WTC11 (cell line): ENCODE data around the gene LSP1.

Source experiments
- MXD4 ChIP-seq: fragments of 250-450 bp; sonication (Bioruptor Pico); IDR thresholded peaks from 2 replicates; pipeline ENCODE4 v1.8.0; 2021; ENCODE audit warnings: mild to moderate bottlenecking, moderate library complexity, borderline replicate concordance
- ZNF317 ChIP-seq: sonication (generic); formaldehyde crosslinking; IDR thresholded peaks from 2 replicates; pipeline ENCODE4 v1.8.1; 2023; ENCODE audit warnings: low read depth, mild to moderate bottlenecking, moderate library complexity, missing genetic modification reagents, borderline replicate concordance
- TF ChIP-seq, protein P1 (sequence below): fragments of 200-600 bp; IDR thresholded peaks from 2 replicates; pipeline ENCODE4 v1.8.0; 2022; ENCODE audit warnings: antibody characterized with exemption
- TF ChIP-seq, protein P2 (sequence below): sonication (generic); formaldehyde crosslinking; IDR thresholded peaks from 2 replicates; pipeline ENCODE4 v1.8.1; 2023; ENCODE audit warnings: mild to moderate bottlenecking, missing genetic modification reagents, borderline replicate concordance

DNA sequence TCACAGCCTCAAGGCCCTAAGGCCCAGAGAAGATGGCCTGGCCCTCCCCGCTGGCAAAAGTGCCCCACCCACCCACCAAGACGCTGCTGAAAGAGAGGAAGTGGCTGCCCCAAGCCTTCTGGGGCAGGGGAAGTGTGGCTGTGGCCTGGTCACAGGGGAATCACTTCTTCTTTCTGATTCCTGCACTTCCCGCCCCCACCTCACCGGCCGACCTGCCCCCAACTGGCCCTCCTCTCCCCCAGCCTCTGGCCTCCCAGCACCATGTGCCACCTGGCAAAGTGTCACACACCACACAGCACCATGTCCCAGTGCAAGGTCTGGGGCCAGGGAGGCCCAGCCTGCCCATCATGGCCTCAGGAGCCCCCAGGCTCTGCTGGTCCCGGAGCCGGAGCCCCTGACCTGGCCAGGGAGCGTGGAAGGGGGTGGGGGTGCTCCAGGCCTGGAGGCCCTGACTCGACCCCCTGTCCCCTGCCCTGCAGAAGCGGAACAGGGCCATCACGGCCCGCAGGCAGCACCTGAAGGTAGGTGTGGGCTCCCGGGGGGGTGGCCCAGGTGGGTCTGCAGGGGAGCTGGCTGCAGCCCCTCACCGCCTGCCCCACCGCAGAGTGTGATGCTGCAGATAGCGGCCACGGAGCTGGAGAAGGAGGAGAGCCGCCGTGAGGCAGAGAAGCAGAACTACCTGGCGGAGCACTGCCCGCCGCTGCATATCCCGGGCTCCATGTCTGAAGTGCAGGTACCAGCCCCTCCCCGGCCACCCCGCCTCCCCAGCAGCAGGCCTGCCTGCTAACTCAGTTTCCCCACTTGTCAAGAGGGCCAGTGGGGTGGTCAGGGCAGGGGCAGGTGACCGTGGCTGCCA is 12.7 kb upstream of the LSP1 start:
- TF ChIP-seq, protein P1, sequence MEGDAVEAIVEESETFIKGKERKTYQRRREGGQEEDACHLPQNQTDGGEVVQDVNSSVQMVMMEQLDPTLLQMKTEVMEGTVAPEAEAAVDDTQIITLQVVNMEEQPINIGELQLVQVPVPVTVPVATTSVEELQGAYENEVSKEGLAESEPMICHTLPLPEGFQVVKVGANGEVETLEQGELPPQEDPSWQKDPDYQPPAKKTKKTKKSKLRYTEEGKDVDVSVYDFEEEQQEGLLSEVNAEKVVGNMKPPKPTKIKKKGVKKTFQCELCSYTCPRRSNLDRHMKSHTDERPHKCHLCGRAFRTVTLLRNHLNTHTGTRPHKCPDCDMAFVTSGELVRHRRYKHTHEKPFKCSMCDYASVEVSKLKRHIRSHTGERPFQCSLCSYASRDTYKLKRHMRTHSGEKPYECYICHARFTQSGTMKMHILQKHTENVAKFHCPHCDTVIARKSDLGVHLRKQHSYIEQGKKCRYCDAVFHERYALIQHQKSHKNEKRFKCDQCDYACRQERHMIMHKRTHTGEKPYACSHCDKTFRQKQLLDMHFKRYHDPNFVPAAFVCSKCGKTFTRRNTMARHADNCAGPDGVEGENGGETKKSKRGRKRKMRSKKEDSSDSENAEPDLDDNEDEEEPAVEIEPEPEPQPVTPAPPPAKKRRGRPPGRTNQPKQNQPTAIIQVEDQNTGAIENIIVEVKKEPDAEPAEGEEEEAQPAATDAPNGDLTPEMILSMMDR = no peak
- TF ChIP-seq MXD4 (no peak), ZNF317 (CRISPR knock-in tag) (no peak)
- TF ChIP-seq, protein P2, sequence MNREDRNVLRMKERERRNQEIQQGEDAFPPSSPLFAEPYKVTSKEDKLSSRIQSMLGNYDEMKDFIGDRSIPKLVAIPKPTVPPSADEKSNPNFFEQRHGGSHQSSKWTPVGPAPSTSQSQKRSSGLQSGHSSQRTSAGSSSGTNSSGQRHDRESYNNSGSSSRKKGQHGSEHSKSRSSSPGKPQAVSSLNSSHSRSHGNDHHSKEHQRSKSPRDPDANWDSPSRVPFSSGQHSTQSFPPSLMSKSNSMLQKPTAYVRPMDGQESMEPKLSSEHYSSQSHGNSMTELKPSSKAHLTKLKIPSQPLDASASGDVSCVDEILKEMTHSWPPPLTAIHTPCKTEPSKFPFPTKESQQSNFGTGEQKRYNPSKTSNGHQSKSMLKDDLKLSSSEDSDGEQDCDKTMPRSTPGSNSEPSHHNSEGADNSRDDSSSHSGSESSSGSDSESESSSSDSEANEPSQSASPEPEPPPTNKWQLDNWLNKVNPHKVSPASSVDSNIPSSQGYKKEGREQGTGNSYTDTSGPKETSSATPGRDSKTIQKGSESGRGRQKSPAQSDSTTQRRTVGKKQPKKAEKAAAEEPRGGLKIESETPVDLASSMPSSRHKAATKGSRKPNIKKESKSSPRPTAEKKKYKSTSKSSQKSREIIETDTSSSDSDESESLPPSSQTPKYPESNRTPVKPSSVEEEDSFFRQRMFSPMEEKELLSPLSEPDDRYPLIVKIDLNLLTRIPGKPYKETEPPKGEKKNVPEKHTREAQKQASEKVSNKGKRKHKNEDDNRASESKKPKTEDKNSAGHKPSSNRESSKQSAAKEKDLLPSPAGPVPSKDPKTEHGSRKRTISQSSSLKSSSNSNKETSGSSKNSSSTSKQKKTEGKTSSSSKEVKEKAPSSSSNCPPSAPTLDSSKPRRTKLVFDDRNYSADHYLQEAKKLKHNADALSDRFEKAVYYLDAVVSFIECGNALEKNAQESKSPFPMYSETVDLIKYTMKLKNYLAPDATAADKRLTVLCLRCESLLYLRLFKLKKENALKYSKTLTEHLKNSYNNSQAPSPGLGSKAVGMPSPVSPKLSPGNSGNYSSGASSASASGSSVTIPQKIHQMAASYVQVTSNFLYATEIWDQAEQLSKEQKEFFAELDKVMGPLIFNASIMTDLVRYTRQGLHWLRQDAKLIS (CRISPR knock-in tag) = no peak
